Activated CD8-positive, alpha-beta T cell treated with anti-CD3 and anti-CD28 coated beads for 36 hours (primary cell): ENCODE measurements around the gene EBF4. TPM values are rescaled to one million over a fixed set of nuclear protein-coding genes. Genes with fewer than 3 reads are reported as not detected.

Experiments used
- ATAC-seq: fragments of 200-7000 bp; cut with Tn5 transposase; one replicate; pipeline ENCODE4 v1.10.0; 2021; ENCODE audit warnings: mild to moderate bottlenecking, moderate library complexity
- CTCF ChIA-PET: fragments of 350-600 bp; sonication (Branson Sonifier 250); formaldehyde crosslinking; loops from one replicate; lab custom pipeline; 2021; ENCODE audit warnings: antibody characterized with exemption; lab: Charles Lee
- POLR2A ChIA-PET: fragments of 350-600 bp; sonication (Branson Sonifier 250); formaldehyde crosslinking; loops from one replicate; lab custom pipeline; 2021; ENCODE audit warnings: antibody characterized with exemption; lab: Charles Lee
- DNase-seq: peaks from one replicate; pipeline ENCODE4 v3.0.0-alpha.2; 2020
- H3K27ac Mint-ChIP-seq: one replicate; pipeline ENCODE4 v1.8.0; 2021; ENCODE audit warnings: mild to moderate bottlenecking, mixed read lengths
- H3K27me3 Mint-ChIP-seq: one replicate; pipeline ENCODE4 v1.8.0; 2021; ENCODE audit warnings: mixed read lengths
- H3K36me3 Mint-ChIP-seq: one replicate; pipeline ENCODE4 v1.8.0; 2021; ENCODE audit warnings: low read depth, mixed read lengths
- H3K4me1 Mint-ChIP-seq: one replicate; pipeline ENCODE4 v1.8.0; 2021; ENCODE audit warnings: low read depth, mixed read lengths
- H3K4me3 Mint-ChIP-seq: one replicate; pipeline ENCODE4 v1.8.0; 2021; ENCODE audit warnings: mild to moderate bottlenecking, moderate library complexity, mixed read lengths
- H3K9me3 Mint-ChIP-seq: one replicate; pipeline ENCODE4 v1.8.0; 2021; ENCODE audit warnings: mixed read lengths
- CTCF ChIP-seq: fragments of 200-600 bp; IDR thresholded peaks from one replicate; pipeline ENCODE4 v1.8.0; 2022; ENCODE audit warnings: antibody characterized with exemption, mild to moderate bottlenecking
- intact Hi-C: fragments of 100-400 bp; cut with micrococcal nuclease; formaldehyde crosslinking; loops from one replicate; pipeline ENCODE4 v1.10.0; 2022
- total RNA-seq, 2 experiments: library from RNA; stranded (reverse); gene quantifications; one replicate each; pipeline ENCODE4 v1.2.3, GENCODE V29; 2021

Gene EBF4
- total RNA-seq, 2 experiments from 2014 or later = 1.1 to 1.2 TPM

GRCh38 chr20:2757969-2758368, 65.4 kb downstream of the EBF4 start:
- ChIA-PET POLR2A (no interaction called here), CTCF (interaction anchor here (0.8 to 7.3 kb wide), 2 partner anchors 16 to 70 kb away, joined by 3 to 82 read pairs; no protein-coding TSS in a partner anchor)
- Mint-ChIP-seq H3K27ac (no peak overlapping the region), H3K36me3 (no peaks in the 10 kb centered on the region), H3K4me3 (no peak overlapping the region), H3K27me3 (peaks cover 27% of the 10 kb centered on the region), H3K9me3 (no peaks in the 10 kb centered on the region), H3K4me1 (peaks cover 12% of the 10 kb centered on the region)
- no peak for DNase-seq
- intact Hi-C loops = no loop called here
- no peak for ATAC-seq
- TF ChIP-seq CTCF = no peak

- Mint-ChIP-seq H3K27ac (no peak overlapping the region), H3K4me1 (peaks cover 3% of the 10 kb centered on the region), H3K4me3 (no peak overlapping the region), H3K36me3 (no peaks in the 10 kb centered on the region), H3K9me3 (no peaks in the 10 kb centered on the region), H3K27me3 (peaks cover 20% of the 10 kb centered on the region)
- DNase-seq (no peak), ATAC-seq (no peak)
- intact Hi-C loops = no loop called here
- CTCF ChIA-PET = interaction anchor here (0.6 to 1.5 kb wide), 2 partner anchors 15 to 93 kb away, joined by 3 read pairs; no protein-coding TSS in a partner anchor
- POLR2A ChIA-PET = interaction anchor here (0.9 kb wide), 1 partner anchor 46 kb away, joined by 3 read pairs; no protein-coding TSS in a partner anchor
- no peak for TF ChIP-seq CTCF
These were observed 66.6 kb downstream of the EBF4 start for GRCh38 chr20:2759143-2759542.

- peaks cover 3% of the 10 kb centered on the region for H3K4me1 Mint-ChIP-seq
- H3K36me3 Mint-ChIP-seq = no peaks in the 10 kb centered on the region
- ATAC-seq = no peak
- DNase-seq = no peak
- no peak for TF ChIP-seq CTCF
- intact Hi-C loops = no loop called here
- H3K4me3 Mint-ChIP-seq = no peak overlapping the region
- H3K27me3 Mint-ChIP-seq = peaks cover 20% of the 10 kb centered on the region
- CTCF ChIA-PET = interaction anchor here (1.5 kb wide), 1 partner anchor 14 kb away, joined by 3 read pairs; no protein-coding TSS in a partner anchor
- no peaks in the 10 kb centered on the region for H3K9me3 Mint-ChIP-seq
- POLR2A ChIA-PET = interaction anchor here (0.9 kb wide), 1 partner anchor 47 kb away, joined by 3 read pairs; no protein-coding TSS in a partner anchor
- no peak overlapping the region for H3K27ac Mint-ChIP-seq
These were observed 67.2 kb downstream of the EBF4 start for GRCh38 chr20:2759603-2760296.

- DNase-seq (no peak), ATAC-seq (no peak)
- Mint-ChIP-seq H3K36me3 (no peaks in the 10 kb centered on the region), H3K9me3 (no peaks in the 10 kb centered on the region), H3K4me1 (peaks cover 3% of the 10 kb centered on the region), H3K27ac (no peak overlapping the region), H3K4me3 (no peak overlapping the region), H3K27me3 (peaks cover 20% of the 10 kb centered on the region)
- ChIA-PET POLR2A (no interaction called here), CTCF (interaction anchor here (1.5 kb wide), 1 partner anchor 14 kb away, joined by 3 read pairs; no protein-coding TSS in a partner anchor)
- intact Hi-C loops = no loop called here
- no peak for TF ChIP-seq CTCF
These were observed 67.8 kb downstream of the EBF4 start for GRCh38 chr20:2760297-2760951.

GRCh38 chr20:2760952-2761305, 68.3 kb downstream of the EBF4 start:
- DNase-seq (no peak), ATAC-seq (no peak)
- intact Hi-C loops = no loop called here
- Mint-ChIP-seq H3K27ac (no peak overlapping the region), H3K36me3 (no peaks in the 10 kb centered on the region), H3K27me3 (peaks cover 17% of the 10 kb centered on the region), H3K9me3 (no peaks in the 10 kb centered on the region), H3K4me3 (no peak overlapping the region), H3K4me1 (peaks cover 3% of the 10 kb centered on the region)
- CTCF ChIA-PET = no interaction called here
- TF ChIP-seq CTCF = no peak
- POLR2A ChIA-PET = interaction anchor here (0.6 kb wide), 1 partner anchor 33 kb away, joined by 3 read pairs; no protein-coding TSS in a partner anchor
